NCI-H146 (cell line): ENCODE results near the gene JAK2.
"Not testable (repeated sequence)": the region's sequence is repeated elsewhere in the genome, so short reads cannot be mapped to it uniquely, and the experiment has no call there.

Experiments
- DNase-seq: peaks from one replicate; lab custom pipeline; 2025; lab: John Stamatoyannopoulos, UW

JAK2 gene

DNA sequence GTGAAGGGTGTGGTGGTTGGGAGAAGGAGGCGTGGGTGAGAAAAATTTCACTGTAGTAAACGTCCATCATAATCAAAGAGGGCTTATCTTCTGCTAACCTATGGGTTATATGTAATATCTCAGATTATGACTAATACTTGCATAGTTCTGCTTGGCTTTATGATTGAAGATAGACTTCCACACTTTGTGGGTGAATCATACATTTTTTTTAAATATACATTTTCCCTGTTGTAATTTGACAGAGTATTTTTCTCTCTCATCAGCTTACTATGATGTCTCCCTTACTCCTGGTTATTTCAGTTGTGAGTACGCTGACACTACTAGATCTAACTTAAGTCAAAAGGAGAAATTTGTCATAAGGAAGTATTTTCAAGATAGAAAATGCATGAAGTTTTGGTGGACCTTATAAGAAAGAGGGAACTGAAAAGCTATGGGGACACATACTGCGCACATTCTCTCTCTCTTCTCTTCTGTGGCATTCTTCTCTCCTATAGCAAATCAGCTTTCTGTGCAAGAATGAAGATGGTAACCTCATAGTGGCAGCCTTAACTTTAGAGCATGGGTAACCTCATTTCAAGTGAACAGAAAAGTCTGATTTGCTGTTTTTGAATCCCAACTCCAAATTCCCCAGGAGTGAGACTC is 4.9 kb upstream of the JAK2 start:
- DNase-seq, result no peak

DNA sequence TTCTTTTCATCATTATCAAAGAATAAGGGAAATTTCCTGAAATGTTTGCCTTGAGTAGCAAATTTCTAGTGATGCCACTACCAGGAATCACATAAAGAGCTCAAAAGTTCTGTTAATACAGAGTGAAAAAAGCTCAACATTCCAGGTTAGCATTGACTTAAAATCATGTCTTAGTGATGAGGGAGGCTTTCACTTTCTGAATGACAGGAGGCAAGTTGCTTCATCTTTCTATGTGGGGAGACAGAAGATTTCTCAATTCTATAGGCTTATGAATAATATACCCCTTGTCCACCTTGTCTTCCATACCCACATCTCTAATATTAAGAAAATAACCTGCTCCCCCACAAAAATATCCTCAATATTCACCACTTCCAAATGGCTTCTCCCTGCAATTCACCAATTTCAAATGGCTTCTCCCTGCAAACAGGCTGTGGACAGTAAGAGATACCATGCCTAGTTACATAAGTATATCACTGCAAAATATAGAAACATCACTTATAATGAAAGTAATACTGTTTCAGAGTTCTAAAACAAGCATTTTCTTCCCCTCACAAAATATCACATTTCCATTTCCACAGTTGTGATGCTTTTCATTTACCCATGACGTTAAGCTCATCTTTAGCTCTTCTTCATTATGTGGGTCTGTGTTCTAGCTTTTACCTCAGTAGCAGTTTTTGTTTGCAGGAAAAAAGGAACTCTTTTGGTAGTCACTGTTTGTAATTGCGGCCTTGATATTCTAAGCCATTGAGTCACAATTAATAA is 2.2 kb upstream of the JAK2 start:
- no peak for DNase-seq

DNA sequence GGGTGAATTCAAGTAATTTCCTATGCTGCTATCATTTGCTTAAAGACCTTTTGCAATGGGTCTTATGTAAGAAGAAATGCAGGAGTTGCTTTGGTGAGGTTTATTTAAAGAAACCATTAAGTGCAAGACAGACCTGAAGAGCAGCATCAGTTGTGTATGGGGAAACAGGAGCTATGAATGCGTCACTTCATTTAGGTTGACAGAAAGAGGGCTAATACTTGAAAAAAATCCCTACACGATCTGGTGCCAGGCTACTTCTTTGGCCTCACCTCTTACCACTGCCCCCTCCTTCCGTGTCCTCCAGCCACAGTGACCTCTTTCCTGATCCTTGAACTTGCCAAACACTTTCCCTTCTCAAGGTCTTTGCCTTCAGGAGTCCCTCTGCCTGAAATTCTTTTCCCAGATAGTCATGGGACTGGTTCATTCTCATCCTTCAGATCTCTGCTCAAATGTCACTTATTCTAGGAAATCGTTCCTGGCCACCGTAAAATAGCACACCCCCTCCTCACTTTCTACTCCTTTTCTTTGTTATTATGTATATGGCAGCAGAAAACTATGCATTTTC is 1.4 kb upstream of the JAK2 start:
- peak; percentile 18 for DNase-seq

DNA sequence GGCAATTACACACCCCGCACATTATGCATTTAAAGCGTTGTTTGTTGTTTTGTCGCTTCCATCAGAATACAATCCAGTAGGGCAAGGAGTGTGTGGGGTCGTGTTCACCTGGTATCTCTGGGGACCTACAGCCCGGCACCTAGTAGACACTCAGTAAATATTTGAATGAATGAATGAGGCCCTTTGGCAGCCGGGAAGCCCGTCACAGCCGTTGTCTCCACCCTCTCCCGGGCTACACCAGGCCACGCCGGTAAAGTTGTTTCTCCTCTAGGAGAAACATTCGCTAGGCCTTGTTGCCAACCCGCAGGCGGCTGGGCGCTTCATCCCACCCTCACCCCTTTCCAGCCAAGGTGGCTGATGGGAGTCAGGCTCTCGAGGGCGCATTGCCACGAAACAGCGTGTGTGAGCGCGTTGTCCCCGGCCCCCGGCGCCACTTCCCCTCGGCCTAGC is 876 bp upstream of the JAK2 start:
- no peak for DNase-seq

DNA sequence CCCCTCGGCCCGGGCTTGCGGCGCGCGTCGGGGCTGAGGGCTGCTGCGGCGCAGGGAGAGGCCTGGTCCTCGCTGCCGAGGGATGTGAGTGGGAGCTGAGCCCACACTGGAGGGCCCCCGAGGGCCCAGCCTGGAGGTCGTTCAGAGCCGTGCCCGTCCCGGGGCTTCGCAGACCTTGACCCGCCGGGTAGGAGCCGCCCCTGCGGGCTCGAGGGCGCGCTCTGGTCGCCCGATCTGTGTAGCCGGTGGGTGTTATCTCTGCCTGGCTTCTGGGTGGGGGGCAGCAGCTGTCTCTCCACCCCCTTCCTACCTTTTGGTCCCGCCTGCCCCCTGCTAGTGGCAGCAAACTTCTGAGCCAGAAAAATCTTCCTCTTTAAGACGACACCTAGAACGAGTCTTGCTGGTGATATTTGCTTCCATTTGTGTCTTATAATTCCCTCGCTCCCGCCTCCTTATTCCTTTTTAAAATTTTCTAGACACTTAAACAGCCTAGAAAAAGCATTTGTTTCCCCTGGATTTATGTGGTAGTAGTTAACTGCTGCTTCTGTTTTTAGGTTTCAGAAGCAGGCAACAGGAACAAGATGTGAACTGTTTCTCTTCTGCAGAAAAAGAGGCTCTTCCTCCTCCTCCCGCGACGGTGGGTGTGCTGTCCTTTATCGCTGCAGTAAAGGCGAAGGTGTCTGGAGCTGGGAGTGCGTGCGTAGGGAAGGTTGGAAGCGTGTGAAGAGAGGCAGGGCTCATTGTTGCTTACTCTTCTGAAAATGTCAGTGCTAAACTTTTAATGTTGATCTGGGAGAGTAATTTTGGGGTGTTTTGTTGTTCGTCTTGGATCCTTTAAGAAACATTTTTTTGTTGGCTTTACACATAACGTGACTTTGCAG is 554 bp downstream of the JAK2 start:
- DNase-seq, result peak; percentile 47

DNA sequence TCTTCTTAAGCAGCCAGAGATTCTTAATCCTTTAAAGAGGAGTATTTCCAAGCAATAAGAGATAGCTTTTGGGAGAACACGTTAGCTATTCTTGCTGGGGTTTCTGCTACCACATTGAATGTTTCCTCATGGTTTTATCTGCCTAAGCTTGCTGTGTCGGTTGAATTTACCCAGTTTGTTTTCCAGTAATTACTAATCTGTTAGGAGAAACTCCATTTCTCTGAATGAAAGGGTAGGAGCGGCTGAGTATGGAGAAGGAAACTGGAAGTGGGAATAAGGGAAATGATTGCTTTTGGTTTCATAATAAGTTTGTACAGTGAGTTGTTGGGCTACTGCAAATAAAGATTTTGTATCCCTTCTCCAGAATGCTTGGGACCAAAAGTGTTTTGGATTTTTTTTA is 1.2 kb downstream of the JAK2 start:
- no peak for DNase-seq

DNA sequence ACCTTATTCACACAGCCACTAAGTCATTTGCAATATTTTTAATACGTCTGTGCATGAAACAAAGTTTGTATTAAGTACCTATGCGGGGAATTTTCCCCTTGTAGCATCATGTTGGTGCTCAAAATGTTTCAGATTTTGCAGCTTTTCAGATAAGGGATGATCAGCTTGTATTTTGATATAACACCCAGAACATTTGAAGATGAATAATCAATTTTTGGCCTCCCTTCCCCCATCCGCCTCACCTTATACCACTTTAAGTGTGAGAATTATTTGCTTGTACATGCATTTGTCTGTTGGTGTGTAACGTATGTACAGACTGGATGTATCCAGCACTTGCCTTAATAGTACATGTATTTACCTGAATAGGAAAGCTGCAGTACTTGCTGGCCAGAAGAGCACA is 1.7 kb downstream of the JAK2 start:
- DNase-seq, result no peak

DNA sequence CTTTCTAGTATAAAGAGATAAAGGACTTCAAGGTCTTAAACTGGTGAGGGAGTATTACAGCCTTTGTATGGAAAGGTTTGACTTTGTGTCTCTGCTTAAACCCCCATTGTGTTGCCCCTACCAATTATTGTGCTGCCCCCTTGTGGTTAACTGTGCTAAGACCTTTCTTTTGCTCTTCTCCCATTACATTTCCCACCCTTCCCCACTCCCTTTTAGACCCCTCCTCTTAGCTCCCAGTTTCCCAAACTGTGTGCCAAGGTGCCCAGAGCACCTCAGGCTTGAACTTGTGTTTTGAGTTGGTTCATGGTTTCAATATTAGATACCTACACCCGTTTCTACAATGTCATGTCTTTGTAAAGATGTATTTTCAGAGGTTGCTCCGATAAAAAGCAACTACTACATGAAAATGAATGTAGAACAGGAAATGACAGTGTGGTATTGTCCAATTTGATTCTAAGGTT is 2.9 kb downstream of the JAK2 start:
- peak; percentile 76 for DNase-seq

DNA sequence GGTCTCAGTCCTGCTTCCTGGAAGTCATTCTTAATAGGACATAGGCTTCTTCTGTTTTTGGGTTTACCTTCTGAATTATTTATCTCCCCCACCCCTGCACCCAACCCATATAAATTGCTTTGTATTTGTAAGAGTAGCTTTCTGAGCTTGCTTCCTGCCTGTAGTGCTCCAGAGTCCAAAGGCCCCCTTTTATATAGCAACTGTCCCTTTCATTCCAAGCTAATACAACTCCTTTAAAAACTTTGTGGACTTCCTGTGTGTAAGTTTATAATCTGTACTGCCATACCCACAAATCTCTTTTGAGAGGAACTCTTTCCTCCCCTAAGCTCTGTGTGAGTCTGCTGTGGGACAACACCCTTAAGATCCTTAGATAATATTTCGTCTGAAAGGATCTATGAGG is 7.8 kb downstream of the JAK2 start:
- no peak for DNase-seq

DNA sequence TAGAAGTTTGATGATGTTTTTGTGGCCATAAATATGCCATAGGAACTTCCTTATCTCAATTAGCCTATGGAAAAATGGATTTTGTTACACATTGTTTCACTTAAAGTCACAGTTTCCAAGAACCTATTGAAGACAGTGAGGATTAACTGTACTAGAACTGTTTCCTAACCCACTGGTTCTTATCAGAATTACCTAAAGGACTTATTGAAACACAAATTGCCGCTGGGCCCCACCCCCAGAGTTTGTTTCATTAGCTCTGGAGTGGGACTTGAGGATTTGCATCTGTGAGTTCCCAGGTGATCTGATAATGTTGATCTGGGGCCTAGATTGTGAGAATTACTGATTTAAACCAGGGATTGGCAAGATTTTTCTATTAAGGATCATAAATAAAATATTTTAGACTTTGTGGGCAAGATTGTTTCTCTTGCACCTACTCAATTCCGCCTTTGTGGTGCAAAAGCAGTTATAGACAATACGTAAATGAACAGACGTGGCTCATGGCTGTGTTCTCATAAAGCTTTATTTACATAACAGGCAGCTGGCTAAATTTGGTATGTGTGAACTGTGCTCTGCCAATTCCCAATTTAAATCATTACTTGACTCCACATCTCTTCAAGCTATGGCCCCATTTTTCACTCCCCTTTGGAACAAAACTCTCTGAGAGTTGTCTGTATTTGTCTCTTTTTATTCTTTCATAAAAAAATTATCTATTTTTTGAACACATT is 9.3 kb downstream of the JAK2 start:
- peak; percentile 4 for DNase-seq

DNA sequence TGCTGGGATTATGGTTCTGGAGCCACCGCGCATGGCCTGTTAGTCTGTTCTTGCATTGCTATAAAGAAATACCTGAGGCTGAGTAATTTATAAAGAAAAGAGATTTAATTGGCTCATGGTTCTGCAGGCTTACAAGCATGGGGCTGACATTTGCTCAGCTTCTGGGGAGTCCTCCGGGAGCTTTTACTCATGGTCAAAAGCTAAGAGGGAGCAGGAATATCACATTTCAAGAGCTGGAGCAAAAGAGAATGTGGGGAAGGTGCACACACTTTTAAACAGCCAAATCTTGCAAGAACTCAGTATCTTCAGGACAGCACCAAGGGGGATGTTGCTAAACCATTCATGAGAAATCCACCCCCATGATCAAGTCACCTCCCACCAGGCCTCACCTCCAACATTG is 12.1 kb downstream of the JAK2 start:
- DNase-seq, result no peak

DNA sequence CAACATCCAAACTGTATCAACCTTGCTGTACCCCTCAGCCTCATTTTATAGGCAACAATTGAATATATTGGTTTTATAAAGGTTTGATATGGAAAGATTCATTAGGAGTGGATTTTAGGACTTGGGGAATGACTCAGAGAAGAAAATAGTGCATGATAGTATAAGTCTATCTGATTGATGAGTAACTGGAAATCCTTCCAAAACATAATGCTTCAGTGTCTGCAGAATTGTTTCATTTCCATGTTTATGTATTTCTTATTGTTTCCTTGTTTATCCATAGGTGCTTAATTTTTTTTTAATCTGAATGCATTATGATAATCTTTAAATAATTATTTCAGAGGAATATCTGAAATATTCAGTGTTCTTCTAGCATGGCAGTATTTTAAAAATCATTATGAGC is 12.6 kb downstream of the JAK2 start:
- no peak for DNase-seq

DNA sequence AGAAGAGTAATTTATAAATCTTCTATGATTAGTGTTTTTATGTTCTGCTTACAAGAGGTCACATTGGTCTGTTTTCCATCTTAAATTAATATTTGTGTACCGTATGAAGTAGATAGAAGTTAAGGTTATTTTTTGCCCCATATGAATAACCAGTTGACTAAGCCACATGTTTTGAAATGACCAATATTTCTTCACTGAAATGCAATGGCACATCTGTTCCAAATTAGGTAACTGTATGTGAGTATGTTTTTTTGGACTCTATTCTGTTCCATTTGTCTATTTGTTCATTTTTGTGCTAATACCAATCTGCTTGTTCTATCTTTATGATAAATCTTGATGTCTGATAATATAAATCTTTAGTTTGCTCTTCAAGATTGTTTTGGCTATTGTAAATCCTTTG is 17.7 kb downstream of the JAK2 start:
- DNase-seq, result no peak

DNA sequence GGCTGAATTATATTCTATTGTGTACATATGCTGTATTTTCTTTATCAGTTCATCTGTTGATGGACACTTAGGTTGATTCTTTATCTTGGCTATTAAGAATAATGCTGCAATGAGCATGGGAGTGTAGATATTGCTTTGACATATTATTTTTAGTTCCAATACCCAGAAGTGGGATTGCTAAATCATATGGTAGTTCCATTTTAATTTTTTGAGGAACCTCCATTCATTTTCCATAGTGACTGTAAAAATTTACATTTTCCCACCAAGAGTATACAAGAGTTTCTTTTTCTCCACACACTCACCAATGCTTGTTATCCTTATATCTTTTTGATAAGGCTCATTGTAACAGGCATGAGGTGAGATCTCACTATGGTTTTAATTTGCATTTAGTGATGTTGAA is 19.4 kb downstream of the JAK2 start:
- no peak for DNase-seq

DNA sequence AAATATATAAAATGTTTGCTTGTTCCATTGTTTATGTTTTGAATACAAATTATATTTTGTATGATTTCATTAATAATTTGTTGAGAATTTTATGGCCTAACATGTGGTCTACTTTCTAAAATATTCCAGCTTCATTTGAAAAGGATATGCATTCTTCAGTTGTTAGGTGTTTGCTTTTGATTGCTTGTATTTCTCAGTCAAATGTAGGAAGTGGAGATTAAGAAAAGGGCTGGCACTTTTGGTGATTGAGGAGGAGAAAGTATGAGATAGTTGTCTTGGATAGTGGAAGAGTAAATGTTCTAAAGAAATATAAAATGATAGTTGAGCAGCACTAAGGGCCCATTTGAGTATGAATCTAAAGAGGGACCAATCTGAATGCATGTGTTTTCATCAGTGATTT is 23.1 kb downstream of the JAK2 start:
- no peak for DNase-seq

DNA sequence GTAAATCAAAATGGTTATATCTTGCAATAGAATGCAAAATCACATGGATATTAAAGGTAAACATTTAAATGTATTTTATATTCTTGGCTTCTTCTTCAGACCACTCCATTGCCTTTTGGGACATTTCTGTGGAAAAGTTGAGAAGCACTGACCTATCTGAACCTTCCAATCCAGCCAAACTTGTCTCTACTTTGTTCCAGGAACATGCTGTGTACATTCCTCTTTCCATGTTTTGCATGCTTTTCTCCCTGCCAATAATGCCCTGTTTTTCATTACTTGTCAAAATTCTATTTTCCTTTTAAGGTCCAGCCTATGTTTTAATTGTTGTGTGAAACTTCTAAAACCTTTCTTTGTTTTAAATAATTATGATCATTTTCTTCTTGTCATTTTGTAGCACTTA is 28.3 kb downstream of the JAK2 start:
- DNase-seq, result no peak

DNA sequence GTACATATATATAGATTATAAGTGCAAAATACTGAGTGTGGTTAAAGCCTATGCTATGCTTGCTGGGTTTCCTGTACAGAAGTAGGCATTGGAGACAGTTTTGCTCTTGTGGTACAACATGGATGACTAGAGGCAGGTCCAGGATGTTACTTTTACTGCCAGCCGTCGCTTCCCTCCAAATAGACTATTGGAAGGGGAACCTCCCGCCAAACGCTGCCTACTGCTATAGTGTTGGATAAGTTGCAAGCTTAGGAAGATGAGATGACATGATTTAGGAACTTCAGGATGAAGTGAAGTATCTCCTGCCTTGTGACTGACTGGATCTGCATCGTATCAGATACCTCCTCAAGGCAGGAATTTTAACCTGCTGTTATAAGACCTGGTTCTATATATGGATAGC is 30.9 kb downstream of the JAK2 start:
- DNase-seq, result no peak

DNA sequence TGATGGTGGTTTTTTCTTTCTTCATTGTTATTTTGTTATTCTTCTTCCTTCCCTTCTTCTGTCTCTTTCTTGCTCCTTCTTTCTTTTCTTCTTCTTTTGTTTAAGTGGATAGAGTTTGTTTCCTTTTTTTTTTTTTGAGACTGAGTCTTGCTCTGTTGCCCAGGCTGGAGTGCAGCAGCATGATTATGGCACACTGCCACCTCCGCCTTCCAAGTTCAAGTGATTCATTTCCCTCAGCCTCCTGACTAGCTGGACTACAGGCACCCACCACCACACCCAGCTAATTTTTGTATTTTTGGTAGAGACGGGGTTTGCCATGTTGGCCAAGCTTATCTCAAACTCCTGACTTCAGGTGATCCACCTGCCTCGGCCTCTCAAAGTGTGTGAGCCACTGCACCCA is 40.3 kb downstream of the JAK2 start:
- DNase-seq, result no peak

DNA sequence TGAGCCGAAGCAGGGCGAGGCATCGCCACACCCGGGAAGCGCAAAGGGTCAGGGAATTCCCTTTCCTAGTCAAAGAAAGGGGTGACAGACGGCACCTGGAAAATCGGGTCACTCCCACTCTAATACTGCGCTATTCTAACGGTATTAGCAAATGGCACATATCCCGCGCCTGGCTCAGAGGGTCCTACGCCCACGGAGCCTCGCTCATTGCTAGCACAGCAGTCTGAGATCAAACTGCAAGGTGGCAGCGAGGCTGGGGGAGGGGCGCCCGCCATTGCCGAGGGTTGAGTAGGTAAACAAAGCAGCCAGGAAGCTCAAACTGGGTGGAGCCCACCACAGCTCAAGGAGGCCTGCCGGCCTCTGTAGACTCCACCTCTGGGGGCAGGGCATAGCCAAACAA is 46.9 kb downstream of the JAK2 start:
- DNase-seq, result not testable (repeated sequence)

DNA sequence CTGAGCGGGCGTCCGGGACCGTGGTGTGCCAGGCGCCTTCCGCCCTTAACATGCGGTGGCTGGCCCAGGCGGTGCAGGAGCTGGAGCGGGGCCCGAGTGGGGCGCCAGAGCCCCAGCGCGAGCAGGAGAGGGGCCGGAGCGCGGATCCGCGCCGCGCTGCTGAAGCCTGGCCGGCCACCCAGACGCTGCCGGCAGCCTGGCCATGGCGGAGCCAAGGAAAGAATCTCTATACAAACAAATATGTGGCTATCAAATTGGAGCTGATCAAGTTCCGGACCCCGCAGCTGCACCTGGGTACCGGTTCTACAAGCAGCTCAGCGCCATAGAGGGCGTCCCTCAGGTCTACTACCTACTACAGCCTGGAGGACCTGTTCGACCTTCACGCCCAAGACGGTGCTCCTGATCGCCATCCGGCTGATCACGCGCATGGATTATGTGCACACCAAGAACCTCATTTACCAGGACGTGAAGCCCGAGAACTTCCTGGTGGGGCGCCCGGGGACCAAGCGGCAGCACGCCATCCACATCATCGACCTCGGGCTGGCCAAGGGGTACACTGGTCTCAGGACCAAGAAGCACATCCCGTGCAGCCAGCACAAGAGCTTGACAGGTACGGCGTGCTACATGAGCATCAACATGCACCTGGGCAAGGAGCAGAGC is 55.8 kb downstream of the JAK2 start:
- DNase-seq, result no peak

DNA sequence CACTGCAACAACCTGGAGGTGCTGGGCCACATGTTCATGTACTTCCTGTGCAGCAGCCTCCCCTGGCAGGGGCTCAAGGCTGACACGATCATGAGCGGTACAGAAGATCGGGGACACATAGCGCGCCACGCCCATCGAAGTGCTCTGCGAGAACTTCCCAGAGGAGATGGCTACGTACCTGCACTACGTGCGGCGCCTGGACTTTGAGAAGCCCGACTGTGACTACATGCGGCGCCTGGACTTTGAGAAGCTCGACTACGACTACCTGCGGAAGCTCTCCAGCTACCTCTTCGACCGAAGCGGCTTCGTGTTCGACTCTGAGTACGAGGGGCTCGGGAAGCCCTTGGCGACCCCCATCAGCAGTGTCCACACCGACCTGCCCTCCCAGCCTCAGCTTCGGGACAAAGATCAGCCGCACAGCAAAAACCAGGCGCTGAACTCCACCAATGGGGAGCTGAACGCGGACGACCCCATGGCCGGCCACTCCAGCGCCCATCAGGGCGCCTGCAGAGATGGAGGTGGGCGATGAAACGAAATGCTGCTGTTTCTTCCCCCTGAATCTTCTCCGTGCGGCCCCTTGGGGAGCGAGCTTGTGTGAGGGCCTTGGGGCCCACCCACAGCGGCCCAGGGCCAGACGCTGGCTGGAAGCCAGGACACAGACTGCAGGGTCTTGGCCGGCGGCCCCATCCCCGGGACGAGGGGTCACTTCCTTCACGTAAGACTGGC is 56.5 kb downstream of the JAK2 start:
- no peak for DNase-seq
